CD4-positive, alpha-beta T cell treated with Interleukin-6 for 4 hours (primary cell): Measurements from ENCODE around the gene MCEE.

ENCODE experiments used
- DNase-seq: peaks from one replicate; pipeline ENCODE4 v3.0.0-alpha.2; 2020; ENCODE audit warnings: mixed read lengths

MCEE gene

DNA sequence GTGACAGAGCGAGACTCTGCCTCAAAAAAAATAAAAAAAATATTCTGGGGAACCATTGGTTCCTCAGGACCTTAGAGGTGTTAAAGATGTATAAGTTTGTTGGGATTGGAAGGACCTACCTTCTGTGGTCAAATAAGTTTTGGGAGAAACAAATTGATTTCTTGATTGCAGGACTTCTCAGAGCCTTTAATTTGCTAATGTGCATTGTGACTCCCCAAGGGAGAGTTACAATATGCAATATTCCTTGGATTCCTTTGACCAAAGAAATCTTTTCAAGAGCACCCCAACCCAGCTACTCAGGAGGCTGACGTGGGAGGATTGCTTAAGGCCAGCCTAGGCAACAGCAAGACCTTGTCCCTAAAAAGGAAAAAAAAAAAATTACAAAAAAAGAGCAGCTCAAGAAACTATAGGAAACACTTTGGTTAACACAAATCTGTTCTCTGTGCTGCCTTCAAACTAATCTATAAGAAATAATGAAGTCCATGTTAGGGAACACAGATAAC, 55.1 kb downstream of the MCEE start:
- DNase-seq, result no peak

DNA sequence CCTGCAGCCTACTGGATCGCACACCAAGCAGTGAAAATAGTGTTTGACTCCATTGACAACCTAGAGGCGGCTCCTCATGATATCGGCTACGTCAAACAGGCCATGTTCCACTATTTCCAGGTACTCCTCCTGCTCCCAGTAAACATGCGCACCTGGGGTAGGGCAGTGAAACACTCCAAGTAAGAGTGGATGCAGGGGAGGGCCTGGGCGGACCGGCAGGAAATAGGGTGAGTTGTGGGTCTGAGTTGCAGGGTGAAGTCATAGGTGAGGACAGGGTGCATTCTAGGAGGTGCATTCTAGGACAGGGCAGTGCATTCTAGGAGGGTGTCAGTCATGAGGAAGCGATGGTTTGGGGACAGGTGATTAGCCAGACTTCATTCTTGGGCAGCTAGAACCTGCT, 56.6 kb downstream of the MCEE start:
- no peak for DNase-seq

DNA sequence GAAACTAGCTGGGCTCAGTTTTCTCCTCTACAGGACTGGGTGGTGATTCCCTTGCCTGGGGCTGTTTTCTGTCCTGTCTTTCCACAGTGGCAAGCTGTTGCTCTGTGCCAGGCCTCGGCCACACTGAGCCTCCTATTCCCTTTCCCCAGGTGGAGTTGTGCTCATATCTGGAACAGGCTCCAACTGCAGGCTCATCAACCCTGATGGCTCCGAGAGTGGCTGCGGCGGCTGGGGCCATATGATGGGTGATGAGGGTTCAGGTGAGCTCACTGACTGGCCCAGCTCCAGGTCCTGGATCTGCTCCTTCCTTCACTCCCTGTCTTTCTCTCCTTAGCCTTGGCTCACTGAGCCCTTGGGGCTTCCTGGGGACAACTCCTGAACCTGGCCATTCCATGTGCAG, 57.5 kb downstream of the MCEE start:
- DNase-seq, result no peak

DNA sequence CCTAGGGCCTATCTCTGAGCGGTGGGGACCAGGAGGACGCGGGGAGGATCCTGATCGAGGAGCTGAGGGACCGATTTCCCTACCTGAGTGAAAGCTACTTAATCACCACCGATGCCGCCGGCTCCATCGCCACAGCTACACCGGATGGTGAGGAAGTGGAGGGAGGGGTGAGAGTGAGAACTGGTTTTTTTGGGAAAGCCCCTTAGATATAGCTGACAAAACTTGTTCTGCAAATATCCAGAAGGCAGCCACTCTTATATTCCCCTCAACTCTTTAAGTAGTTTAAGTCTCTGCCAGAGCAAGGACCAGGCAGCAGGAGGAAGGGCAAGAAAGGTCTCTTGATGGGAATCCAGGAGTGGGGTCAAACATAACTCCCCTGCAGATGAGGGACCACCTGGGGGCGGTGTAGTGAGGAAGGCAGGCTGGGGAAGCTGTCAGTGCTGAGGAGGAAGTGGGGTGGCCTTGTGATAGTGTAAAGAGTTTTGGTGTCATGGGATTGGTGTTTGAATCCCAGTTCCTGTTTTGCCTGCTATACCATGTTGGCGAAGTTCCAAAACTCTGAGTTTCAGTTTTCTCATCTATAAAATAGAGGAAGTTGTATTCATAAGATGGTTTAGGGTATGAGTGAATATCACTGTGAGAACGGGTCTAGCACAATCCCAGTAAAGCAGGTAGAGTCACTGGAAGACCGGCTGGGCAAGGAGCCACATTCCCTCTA, 58.2 kb downstream of the MCEE start:
- DNase-seq, result peak; percentile 51

DNA sequence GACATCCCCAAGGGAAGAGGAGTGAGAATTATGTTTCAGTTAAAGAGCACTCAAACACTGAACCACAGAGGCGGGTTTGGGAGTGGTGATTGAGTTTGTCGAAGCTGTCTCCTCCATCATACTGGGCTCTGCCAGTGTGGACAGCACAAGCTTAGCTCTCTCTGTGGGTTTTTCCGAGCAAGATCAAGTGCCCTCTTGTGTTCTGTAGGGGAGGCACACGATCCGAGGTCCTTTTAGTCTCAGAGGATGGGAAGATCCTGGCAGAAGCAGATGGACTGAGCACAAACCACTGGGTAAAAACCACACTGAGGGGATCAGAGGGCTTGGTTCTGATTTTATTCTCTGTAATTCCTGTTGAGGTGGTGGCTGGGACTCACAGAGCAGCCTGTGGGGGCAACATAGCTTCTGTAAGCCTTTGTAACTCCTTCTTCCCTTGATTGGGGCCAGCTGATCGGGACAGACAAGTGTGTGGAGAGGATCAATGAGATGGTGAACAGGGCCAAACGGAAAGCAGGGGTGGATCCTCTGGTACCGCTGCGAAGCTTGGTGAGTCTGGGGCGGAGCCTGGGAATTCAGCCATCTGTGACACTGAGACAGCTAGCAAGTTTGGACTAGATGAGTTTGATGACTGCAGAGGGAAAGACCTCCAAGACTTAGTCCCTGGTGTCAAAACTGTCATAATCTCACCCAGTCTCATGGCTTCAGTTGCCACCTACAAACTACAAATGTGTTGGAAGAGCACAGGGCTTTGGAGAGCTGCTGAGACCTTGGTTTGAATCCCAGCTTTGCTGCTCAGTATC, 59.5 kb downstream of the MCEE start:
- DNase-seq, result no peak

DNA sequence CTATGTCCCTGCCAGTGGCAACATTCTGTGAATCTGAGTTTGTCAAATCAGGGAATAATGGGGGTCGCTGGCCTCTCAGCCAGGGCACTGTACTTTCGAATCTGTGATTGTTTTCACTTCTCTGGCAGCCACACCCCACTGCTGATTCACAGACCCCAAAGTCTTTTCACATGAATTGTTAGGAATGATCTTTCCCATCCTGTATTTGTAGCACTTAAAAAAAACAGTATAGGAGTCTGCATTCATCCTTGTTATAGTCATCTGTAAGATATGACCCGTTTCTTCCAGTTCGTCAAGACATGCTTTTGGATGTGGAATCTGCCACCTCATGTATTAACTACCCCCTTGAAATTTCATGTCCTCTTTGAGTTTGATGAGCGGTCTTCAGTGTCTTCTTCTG, 60.7 kb downstream of the MCEE start:
- no peak for DNase-seq

DNA sequence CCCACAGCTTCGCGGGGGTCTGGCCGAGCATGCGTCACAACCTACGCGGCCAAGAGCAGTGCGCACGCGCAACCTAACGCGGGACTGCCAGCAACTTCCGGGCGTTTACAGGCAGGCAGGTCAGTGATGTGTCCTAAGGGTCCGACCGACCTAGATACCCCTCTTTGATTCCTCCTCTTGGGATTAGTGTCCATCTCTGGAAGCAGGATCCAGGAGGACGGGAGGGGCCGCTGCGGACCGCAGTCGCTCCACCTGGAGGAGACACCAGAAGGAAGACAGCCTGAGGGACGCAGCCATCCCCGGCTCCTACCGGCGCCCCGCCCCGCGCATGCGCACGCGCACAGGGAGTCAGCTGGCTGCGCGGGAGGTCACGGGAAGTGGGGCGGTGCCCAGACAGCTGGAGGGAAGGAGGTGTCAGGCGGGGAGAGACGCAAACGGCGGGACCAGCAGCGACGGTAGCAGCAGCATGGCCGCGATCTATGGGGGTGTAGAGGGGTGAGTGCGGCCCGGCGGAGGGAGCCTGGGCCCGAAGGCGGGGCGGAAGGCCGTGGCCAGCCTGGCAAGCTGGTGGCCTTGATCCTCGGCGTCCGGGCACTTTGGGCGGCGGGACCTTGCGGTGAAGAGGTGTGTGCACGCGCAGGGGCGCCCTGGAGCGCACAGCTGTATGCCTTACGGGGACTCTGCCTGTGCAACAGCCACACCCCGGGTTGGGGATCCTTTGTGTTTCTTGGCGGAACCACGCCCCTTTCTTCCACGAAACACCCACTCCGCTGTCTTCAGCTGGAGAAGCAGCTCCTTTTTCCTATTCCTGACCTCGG, 61.6 kb downstream of the MCEE start, which contains the start of gene NAGK:
Gene NAGK (plus strand): TSS at position 431 of the 818 bp plus-strand sequence. CDS start 36 bp downstream, at position 467.
- DNase-seq, result peak; percentile 97

DNA sequence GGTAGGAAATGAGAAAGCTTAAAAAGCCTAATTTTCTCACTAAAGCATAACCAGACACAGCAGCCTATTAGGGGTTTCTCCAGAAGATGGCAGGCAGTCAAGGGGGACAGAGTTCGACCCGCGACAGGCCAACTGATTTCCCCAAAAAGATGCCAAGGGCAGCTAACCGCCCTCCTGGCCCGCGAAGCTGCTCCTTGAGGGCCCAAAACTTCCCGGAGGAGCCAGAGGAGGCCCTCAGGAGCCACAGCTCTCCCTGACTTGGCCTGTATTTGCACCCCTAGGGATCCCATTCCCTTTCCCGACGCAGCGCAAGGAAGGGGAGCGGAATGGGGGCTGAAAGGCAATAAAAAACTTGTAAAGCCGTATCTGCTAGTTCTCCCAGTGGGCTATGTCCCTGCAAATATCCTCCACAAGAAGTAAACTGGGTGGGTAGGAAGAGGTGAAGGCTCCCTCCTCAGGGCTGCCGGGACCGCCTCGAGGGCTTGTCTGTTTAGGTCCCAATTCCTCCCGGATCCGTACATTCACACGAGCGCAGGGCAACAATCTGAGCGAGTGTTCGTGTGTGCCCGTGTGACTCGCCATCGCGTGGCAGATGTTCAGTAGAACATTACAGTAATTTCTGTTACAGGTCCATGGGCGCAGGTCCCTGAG, 62.3 kb downstream of the MCEE start:
- peak; percentile 9 for DNase-seq

DNA sequence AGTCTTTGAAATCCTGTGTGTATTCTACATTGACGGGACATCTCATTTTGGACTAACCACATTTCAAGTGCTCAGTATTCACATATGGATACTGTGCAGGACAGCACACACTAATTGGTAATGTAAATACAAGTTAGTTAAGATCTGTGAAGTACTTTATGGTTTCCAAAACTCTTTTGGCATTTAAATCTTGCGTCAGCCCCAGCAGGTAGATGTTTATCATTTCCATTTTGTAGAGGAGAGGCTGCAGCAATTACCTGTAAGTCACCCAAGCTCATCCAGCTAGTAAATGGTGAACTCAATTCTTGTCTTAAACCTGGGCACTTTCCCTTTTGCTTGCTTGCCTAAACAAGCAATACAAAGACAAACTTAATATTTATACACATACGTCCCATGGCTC, 63.2 kb downstream of the MCEE start:
- DNase-seq, result no peak

DNA sequence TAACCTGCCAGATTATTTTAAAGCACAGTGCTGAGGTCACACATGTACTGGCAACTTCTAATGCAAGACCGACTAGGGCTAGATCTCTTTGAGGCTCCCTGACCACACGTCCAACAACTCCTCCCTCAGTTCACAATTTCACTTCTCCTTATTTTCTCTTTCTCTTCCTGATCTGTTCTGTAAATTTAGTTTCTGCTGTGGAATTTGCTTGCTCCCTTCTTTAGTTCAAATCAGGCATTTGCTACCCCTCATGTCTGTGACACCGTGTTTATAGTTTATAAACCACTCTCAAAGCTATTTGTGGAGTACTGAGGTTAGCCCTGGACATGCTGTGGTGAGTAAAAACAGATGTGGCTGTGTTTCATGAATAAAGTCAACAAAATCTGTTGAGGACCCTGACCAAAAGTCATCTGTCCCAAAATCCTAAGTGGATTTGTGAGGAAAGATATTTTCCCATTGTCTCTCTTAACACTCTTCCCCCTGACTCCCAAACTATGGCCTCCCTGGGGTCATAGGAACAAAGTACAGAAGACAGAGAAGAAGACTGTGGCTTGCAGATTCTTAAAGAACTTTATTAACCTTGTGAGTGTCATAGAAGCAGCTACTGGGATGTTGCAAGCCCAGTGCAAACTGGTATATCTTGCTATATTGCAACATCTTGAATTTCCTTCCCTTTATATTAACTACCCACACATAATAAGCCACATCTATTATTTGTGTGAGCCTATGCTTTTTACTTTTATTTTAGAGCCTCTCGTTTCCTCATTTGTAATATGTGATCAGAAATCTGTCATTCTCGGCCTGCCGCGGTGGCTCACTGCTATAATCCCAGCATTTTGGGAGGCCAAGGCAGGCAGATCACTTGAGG, 65.0 kb downstream of the MCEE start:
- no peak for DNase-seq

DNA sequence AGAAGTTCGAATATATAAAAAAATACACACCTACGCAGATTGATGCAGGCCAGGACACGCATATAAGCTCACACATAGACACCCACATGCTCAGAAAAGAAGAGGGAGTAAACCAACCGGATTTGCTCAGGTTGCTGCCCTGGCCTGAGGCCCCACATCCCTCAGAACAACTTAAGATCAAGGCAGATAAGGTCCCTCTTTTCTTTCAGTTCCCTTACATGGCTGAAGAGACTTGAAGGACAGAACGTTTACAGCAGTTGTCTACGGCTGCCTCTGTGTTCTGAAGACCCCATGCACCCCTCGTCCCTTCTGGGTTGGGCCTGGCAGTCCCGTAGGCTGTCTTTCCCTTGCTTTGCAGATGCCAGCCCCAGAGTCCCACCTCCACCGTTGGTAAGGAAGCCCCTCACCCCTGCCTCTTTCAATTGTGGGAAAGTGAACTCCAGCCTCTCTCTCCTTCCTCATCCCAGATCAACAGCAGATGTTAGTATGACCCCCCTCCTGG, 65.9 kb downstream of the MCEE start:
- DNase-seq, result no peak

DNA sequence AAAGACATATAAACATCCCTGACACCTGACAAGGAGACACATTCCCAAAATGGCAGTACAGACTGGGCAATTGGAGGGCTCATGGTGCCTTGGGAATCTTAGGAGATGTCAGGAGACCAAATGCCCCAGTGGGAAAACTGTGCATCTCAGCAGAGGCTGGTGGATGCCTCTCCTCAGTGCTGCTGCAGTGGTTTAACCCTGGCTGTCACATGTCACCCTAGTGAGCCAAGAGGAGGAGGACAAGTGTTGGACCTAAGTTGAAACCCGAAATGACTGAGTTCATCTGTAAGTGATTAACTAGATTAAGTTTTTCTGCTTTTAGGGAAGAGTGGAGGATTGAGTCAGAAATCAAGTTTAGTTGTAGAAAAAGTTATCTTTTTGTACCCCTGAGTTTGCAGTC, 66.8 kb downstream of the MCEE start:
- DNase-seq, result no peak

DNA sequence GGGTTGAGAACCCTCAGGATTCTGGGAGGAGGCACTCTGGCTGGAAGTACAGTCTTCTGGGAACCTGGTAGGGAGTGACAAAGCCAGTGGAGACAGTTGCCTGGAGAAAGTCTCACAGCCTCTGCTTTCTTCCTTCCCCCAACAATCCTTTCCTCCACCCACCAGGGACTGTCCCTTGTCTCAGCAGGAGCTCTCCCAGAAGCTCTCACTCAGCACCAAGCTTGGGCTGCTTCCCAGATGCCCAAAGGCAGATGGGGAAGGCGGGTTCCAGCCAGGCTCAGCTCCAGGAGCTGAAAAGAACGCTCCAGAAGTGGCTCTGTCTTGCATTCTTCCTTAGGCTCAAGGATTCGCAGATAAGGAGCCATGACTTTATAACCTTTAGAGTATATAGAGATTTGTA, 69.2 kb downstream of the MCEE start:
- DNase-seq, result no peak

DNA sequence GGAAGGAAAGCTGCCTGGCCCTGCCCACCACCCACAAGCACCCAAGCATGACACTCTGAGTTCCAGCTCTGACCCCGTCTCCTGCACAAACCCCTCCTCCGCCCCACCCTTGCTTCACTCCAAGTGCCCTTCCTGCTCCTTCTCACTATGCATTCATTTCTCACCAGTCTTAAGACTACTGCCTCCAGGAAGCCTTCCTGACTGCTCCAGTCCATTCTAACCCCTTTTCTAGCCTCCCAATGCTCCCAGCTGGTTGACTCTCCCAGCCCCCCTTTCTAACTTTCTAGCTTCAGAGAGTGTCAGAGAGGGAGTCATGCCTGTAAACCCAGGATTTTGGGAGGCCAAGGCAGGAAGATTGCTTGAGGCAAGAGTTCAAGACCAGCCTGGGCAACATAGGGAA, 69.8 kb downstream of the MCEE start:
- DNase-seq, result no peak
